ENCODE measurements around the gene PROK2.

DNA sequence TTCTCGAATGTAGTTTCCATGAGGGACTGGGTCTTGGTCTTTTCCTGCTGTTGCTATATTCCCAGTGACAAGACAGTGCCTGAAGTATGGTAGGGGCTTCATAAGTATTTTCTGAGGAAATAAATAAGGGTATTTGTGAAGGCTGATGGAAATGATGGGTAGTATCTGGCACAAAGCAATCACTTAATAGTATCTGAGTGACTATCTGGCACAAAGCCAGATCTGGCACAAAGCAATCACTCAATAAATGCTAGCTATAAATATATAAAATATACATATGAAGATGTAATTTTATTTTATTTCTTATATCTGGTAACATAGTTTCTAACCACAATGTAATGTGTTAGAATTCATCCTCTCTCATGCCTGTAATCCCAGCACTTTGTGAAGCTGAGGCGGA is 20.7 kb upstream of the PROK2 start:
- TF ChIP-seq, protein P1, sequence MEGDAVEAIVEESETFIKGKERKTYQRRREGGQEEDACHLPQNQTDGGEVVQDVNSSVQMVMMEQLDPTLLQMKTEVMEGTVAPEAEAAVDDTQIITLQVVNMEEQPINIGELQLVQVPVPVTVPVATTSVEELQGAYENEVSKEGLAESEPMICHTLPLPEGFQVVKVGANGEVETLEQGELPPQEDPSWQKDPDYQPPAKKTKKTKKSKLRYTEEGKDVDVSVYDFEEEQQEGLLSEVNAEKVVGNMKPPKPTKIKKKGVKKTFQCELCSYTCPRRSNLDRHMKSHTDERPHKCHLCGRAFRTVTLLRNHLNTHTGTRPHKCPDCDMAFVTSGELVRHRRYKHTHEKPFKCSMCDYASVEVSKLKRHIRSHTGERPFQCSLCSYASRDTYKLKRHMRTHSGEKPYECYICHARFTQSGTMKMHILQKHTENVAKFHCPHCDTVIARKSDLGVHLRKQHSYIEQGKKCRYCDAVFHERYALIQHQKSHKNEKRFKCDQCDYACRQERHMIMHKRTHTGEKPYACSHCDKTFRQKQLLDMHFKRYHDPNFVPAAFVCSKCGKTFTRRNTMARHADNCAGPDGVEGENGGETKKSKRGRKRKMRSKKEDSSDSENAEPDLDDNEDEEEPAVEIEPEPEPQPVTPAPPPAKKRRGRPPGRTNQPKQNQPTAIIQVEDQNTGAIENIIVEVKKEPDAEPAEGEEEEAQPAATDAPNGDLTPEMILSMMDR (conservative IDR thresholded peaks at IDR 0.05): no peak
- TF ChIP-seq ZFX (IDR thresholded peaks at IDR 0.05): no peak

Data from C4-2B (cell line).